Kasumi-1 (cell line): ENCODE data around the gene RCSD1.
A peak's percentile ranks its signal among the peaks of the same experiment; 100 is the strongest.

Experiments
- DNase-seq, 2 experiments: peaks; one replicate each; lab custom pipeline; 2025; lab: John Stamatoyannopoulos, UW

The RCSD1 gene

DNA sequence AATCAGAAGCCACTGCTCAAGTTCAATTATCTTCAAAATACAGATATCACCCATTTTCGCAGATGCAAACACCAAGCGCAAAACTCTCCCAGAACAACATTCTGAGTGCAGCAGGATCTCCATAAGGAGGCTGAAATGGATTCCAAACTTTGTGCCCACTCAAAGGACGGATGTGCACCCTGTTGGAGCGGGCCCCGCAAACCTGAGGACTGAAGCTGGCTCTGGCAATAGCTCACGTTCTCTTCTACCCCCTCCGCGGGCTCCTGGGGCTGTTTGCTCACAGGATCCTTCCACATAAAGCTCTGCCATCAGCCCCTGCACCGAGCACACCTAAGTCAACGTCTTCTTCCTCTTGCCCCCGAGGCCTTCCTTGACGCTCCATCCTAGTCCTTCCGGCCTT, 11.7 kb upstream of the RCSD1 start:
- no peak for DNase-seq

DNA sequence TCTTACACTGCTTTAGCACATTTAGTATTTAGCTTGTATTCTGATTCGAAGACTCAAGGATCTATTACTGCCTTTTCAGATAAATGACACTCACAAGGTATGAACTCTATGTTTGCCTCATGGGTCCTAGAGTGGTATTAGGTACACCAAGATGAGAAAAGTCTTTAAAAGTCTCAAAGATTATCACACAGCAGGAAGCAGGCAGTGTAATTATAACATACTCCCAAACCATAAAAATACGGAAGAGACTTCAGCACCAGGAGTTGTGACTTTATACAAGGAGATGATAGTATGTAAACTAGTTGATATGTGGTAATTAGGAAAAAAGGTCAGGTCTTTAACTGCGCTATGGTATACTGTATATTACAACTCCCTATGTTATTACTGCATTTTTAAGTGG, 11.2 kb upstream of the RCSD1 start:
- DNase-seq = no peak

GRCh38 chr1:167620002-167620401, 10.0 kb upstream of the RCSD1 start:
- DNase-seq = no peak

GRCh38 chr1:167621780-167622313, 8.2 kb upstream of the RCSD1 start:
- DNase-seq = no peak

DNA sequence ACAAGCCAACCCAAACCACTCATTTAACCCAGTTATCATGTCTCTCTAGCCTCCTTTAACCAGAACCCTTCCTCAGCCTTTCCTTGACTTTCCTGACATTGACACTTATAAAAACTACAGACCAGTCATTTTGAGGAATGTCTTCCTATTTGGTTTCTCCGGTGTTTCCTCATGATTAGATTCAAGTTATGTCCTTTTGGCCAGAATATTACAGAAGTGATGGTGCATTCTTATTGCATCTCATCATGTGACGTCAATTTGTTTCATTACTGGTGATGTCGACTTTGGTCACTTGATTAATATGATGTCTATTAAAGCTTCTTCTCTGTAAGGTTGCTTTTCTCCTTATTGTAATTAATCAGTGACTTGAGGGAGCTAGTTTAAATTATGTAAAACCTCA, 6.1 kb upstream of the RCSD1 start:
- DNase-seq = no peak

GRCh38 chr1:167625040-167625823, 4.8 kb upstream of the RCSD1 start:
- no peak for DNase-seq

- DNase-seq = peak; percentile 43 to 53
Measured at GRCh38 chr1:167627615-167627864, 2.5 kb upstream of the RCSD1 start.

DNA sequence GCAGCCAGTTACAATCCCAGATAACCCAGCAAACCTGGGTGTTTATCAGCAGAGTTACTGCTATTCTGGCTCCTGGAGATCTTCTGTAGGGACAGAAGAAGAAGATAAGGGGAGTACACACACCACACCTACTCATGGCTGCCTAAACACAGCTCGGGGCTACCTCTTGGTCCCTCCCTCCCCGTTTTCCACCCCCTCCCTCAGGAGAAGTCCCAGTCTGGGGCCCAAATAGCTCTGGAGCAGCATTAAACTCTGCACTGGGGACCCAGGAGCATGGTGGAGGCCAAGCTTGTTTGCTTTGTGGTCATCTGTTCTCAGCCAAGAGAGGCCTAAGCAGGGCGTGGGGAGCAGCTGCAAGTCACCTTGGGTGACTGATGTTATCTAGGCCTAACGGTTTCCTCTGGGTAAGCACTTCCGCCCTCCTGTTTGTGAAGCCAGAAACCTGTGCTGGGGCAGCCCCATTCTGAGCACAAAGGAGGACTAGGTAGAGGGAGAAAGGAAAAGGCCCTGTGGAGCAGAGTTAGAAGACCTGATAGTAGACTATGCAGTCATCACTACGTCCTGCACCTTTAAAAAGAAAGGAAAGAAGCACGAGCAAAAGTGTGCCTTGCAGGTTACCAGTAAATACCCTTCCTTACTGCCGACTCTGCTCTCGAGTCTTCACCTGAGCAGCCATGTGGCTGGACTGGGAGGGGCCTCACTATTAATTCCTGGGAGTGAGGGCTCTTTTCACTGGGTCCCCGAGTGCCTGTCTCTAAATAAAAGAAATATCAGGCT, 2.0 kb upstream of the RCSD1 start:
- peak; percentile 63 to 77 for DNase-seq

DNA sequence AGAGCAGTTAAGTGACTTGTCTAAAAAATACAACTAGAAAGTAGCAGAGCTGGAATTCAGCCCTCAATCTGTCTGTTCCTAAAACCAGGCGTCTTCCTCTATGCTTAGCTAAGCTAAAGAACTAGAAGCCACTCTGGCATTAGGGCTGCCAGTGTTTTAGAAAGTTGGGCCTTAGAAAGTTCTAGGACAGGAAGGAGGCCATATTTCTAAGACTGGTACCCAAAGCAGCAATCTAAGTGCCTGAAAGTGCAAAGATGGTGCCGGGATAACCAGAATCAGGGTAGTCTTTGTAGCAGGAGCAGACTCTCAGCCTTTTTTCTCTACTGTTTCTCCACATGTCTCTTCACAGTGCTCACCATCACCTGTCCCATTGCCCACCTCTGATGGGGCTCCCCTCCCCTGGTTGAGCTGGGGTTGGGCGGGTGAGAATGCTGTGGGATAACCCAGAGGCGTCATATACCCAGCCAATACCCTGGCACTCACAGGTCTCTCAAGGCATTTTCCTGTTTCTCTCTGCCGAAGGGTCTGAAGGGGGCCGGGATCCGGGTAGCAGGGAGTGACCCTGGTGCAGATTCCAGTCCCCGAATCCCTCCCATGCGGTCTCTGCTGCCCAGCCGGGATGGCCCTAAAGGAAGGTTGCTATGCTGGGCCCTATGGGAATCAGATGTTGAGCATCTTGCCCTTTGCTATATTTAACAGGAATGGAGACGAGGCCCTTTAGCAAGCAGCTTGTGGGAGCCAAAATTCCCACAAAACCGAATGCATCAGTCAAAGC, 1.1 kb upstream of the RCSD1 start:
- no peak for DNase-seq

DNA sequence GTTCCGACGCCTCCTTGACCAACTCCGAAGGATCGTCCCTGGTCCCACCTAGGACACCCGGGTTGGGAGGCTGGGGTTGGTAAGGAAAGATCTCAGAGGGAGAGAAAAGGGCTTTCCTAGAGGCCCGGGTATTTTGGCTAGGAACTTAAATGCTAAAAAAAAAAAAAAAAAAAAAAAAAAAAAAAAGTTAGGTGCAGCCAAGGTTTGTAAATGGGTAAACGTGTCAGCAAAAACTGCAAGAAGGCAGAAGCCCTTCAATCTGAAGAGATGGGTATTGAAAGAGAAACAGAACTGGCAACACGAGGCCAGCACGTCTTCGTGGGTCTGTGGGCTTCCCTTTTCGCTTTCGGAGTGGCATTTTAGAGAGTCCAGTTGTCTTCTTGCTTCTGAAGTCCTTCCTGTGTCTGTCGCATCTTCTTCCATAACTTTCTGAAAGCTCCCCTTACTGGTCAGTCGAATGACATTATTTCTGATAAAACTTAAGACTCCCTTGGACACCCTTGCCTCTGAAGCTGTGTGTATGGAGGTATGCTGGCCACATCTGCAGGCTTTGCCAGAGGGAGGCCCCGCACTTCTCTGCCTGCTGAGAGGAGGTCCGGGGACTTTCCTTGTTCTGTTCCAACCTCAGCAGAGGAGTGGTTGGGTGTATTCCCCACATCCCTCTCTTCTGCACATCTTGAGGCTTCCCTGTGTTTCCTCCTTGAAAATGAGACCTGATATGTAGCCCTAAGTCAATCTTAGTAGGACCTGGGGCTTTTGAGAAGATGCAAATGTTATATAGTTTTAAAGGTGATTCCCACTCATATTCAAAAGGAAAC, 745 bp downstream of the RCSD1 start:
- peak in 1 of 2 experiments; percentile 25 for DNase-seq

DNA sequence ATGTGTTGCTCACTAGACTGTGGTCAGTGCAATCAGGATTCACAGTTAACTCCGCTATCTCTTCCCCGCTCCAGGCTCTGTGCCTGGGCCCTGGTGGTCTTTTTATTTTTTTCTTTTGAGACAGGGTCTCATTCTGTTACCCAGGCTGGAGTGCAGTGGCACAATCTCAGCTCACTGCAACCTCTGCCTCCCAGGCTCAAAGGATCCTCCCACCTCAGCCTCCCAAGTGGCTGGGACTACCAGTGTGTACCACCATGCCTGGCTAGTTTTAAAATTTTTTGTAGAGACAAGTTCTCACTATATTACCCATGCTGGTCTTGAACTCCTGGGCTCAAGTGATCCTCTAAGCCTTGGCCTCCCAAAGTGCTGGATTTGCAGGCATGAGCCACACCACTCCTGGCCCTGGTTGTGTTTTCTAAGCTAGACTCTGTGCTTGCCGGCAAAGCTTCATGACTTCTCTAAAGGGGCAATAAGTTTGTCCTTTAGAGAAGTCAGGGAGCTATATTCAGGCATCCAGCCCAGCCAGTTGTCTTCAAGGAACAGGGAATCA, 1.4 kb downstream of the RCSD1 start:
- peak in 1 of 2 experiments; percentile 11 for DNase-seq

- peak; percentile 87 to 90 for DNase-seq
Measured at GRCh38 chr1:167631936-167632614, 2.0 kb downstream of the RCSD1 start.

- no peak for DNase-seq
Measured at GRCh38 chr1:167633258-167633944, 3.4 kb downstream of the RCSD1 start.

GRCh38 chr1:167634435-167634834, 4.4 kb downstream of the RCSD1 start:
- no peak for DNase-seq

- no peak for DNase-seq
Measured at GRCh38 chr1:167635156-167635648, 5.2 kb downstream of the RCSD1 start.

- DNase-seq = no peak
Measured at GRCh38 chr1:167635941-167636340, 5.9 kb downstream of the RCSD1 start.

DNA sequence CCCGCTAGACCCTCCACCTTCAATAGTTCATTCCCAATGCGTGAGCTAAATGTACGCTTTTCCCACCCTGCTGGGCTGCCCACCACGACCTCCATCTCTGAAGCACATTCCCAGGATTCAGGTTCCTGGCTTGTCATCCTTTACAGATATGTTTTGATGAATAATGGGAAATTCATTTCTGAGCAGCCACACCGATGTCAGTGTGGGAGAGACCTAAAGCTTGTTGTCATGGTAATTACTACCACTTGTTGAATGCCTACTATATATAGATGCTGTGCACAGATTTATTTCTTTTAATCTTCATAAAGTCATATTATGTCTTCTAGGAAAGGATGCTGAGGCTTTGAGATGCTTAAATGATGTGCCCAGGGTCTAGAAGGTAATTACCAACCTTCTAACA, 8.0 kb downstream of the RCSD1 start:
- DNase-seq = no peak

GRCh38 chr1:167640051-167640450, 10.0 kb downstream of the RCSD1 start:
- no peak for DNase-seq

DNA sequence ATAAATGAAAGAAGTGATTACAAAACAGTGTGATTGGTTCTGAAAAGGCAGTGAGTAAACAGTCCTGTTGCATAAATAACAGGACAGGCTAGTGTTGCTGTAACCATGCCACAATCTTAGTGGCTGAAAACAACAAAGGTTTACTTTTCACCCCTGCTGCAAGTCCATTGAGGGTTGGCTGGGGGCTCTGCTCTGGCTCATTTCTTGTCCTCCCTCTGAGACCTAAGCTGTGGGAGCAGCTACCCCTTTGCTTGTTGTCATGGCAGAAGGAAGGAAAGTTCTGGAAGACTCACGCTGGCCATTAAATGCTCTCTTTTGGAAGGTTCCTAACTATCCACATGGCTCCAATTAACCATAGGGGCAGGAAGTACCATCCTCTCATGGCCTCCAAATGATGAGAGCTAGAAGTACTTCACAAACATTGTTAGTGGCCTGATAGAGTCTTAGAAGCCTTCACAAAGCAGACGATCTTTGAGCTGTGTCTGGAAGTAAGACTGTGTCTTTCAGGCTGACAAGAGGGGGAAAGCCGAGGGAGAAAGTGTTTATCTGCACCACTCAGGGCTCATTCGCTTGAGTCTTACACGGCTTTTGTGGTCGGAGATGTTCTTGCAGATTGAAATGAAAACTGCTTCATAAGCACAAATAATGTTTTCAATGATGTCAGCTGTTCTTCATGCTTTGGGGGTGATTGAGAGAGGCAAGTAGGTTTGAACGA, 11.9 kb downstream of the RCSD1 start:
- no peak for DNase-seq

DNA sequence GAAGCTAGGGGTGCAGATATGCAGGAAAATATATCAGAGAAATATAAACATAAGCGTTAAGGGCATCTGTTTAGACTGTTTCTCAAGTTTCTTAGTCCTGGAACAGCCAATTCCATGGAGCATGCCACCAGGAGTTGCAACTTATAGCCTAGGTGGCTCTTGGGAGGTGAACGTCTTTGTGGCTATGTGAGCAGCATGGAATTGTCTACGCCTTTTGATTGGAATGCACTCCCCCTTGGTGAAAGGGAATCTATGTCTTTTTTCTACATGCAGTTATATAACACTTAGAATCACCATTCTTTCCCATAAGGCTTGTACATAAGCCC, 12.4 kb downstream of the RCSD1 start:
- DNase-seq = no peak
